Mucosa of stomach (tissue), 1 donor: ENCODE results near the gene CCDC6.
A peak's percentile ranks its signal among the peaks of the same experiment; 100 is the strongest.
"Not testable (repeated sequence)": the region's sequence is repeated elsewhere in the genome, so short reads cannot be mapped to it uniquely, and the experiment has no call there.

Source experiments
- H3K27me3 ChIP-seq: one replicate; pipeline ENCODE4 v1.7.0; 2013; ENCODE audit warnings: mild to moderate bottlenecking, low read length; ENCODE audit not compliant: control insufficient read depth, insufficient read depth
- H3K36me3 ChIP-seq: one replicate; pipeline ENCODE4 v1.7.0; 2013; ENCODE audit warnings: low read length; ENCODE audit not compliant: control insufficient read depth, insufficient read depth
- H3K4me1 ChIP-seq: one replicate; pipeline ENCODE4 v1.7.0; 2013; ENCODE audit warnings: mild to moderate bottlenecking, low read length; ENCODE audit not compliant: control insufficient read depth, insufficient read depth
- H3K4me3 ChIP-seq: one replicate; pipeline ENCODE4 v1.7.0; 2013; ENCODE audit warnings: low read length
- H3K9ac ChIP-seq: one replicate; pipeline ENCODE4 v1.7.0; 2013; ENCODE audit warnings: mild to moderate bottlenecking, low read length, moderate library complexity
- H3K9me3 ChIP-seq: one replicate; pipeline ENCODE4 v1.7.0; 2013; ENCODE audit warnings: mild to moderate bottlenecking, low read length, moderate library complexity; ENCODE audit not compliant: control insufficient read depth
- donor health status: Pancreatic carcinoma.

The CCDC6 gene

GRCh38 chr10:59906417-59907202 is at the start of gene CCDC6:
TSS of gene CCDC6 (minus strand) at chr10:59906556. CDS start at chr10:59906424, 132 bp downstream.
- H3K27me3 ChIP-seq: no peaks in the 10 kb centered on the region
- H3K9ac ChIP-seq: peak within 1 kb of the TSS; percentile 96
- no peaks in the 10 kb centered on the region for H3K9me3 ChIP-seq
- H3K4me1 ChIP-seq: peaks cover 35% of the 10 kb centered on the region
- H3K36me3 ChIP-seq: no peaks in the 10 kb centered on the region
- H3K4me3 ChIP-seq: peak within 1 kb of the TSS; percentile 84

DNA sequence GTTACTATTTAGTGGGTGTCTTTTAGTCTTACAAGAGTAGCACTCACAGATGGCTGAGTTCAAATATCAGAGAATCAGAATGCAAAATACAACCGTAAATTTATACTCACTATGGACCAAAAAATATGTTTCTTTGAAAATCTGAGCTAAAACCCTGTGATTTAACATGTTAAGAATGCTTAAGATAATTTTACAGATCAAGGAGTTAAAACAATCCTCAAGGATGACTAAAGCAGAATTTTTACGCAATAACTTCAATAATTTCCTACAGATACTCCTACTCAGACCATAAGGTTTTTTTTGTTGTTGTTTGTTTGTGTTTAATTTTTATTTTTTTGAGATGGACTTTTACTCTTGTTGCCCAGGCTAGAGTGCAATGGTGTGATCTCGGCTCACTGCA is 47.9 kb upstream of the CCDC6 start:
- Histone ChIP-seq H3K36me3 (no peaks in the 10 kb centered on the region), H3K9ac (no peak overlapping the region), H3K27me3 (no peaks in the 10 kb centered on the region), H3K4me1 (peaks cover 5% of the 10 kb centered on the region), H3K9me3 (no peaks in the 10 kb centered on the region), H3K4me3 (no peak overlapping the region)

- not testable (repeated sequence) for H3K9me3 ChIP-seq, H3K4me3 ChIP-seq, H3K36me3 ChIP-seq, H3K9ac ChIP-seq, H3K4me1 ChIP-seq, H3K27me3 ChIP-seq
Measured at GRCh38 chr10:59953711-59954110, 47.4 kb upstream of the CCDC6 start.

GRCh38 chr10:59950105-59950504 is 43.7 kb upstream of the CCDC6 start:
- Histone ChIP-seq H3K36me3 (no peaks in the 10 kb centered on the region), H3K4me3 (no peak overlapping the region), H3K9ac (no peak overlapping the region), H3K4me1 (peaks cover 8% of the 10 kb centered on the region), H3K9me3 (no peaks in the 10 kb centered on the region), H3K27me3 (no peaks in the 10 kb centered on the region)

DNA sequence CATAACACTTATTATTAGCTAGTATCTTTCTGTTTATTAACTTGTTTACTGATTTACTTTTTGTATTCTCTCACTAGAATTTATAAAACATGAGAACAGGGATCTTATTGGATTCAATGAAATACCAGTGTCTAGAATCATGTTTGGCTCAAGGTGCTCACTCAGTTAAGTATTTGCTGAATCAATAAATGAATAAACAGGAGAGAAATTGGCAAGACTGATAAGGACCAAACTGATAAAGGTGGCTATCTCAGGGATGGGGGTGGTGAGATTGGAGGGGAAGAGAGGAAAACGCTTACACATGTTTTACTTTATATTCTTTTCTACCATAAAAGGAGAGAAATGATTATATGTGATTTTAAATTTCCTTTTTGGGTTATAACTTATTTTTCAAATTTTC is 43.3 kb upstream of the CCDC6 start:
- H3K9ac ChIP-seq: no peak overlapping the region
- no peaks in the 10 kb centered on the region for H3K27me3 ChIP-seq
- no peaks in the 10 kb centered on the region for H3K9me3 ChIP-seq
- H3K4me1 ChIP-seq: peaks cover 8% of the 10 kb centered on the region
- no peak overlapping the region for H3K4me3 ChIP-seq
- H3K36me3 ChIP-seq: no peaks in the 10 kb centered on the region

DNA sequence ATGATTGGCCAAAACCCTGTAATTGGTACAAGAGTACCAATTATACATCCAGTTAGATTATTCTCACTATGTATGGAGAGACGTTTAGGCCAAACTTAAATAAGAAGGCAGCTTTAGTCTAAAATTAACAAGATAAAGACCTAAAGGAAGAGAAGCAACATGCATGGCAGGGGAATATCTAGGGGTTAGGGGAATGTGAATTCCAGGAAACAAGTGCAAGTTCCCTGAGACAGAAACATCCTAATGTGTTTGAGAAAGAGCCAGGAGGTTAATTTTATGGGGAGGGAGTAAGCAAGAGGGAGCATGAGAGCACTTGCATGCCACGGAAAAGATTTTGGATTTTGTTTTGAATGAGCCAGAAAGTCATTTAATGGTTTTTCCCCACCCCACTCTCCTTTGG is 39.6 kb upstream of the CCDC6 start:
- H3K36me3 ChIP-seq: no peaks in the 10 kb centered on the region
- H3K4me1 ChIP-seq: peaks cover 8% of the 10 kb centered on the region
- H3K4me3 ChIP-seq: no peak overlapping the region
- H3K9me3 ChIP-seq: no peaks in the 10 kb centered on the region
- H3K9ac ChIP-seq: no peak overlapping the region
- H3K27me3 ChIP-seq: no peaks in the 10 kb centered on the region

DNA sequence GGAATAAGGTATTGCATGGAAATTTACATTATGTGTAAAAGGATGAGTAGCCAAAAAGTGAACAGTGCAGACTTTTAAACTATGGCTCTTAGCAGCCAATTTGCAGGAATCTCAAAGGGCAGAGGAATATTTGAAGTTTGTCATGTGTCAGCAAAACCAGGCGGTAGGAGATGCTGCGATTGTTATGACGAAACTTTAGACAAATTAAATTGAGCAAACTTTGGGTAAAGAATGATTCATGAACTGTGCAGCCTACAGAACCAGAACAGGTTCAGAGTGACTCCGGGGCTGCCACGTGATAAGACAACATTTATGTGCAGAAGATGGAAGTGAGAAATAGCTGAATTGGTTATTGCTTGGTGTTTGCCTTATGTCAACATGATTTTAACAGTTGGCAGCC is 39.2 kb upstream of the CCDC6 start:
- peaks cover 8% of the 10 kb centered on the region for H3K4me1 ChIP-seq

GRCh38 chr10:59944339-59944935 is 38.1 kb upstream of the CCDC6 start:
- H3K27me3 ChIP-seq: no peaks in the 10 kb centered on the region
- H3K4me1 ChIP-seq: peaks cover 5% of the 10 kb centered on the region
- H3K9ac ChIP-seq: no peak overlapping the region
- no peaks in the 10 kb centered on the region for H3K36me3 ChIP-seq
- no peak overlapping the region for H3K4me3 ChIP-seq
- H3K9me3 ChIP-seq: no peaks in the 10 kb centered on the region

More for the DNA sequence above, 39.2 kb upstream of the CCDC6 start:
- no peak overlapping the region for H3K9ac ChIP-seq
- H3K36me3 ChIP-seq: no peaks in the 10 kb centered on the region
- no peaks in the 10 kb centered on the region for H3K9me3 ChIP-seq
- no peaks in the 10 kb centered on the region for H3K27me3 ChIP-seq
- no peak overlapping the region for H3K4me3 ChIP-seq

DNA sequence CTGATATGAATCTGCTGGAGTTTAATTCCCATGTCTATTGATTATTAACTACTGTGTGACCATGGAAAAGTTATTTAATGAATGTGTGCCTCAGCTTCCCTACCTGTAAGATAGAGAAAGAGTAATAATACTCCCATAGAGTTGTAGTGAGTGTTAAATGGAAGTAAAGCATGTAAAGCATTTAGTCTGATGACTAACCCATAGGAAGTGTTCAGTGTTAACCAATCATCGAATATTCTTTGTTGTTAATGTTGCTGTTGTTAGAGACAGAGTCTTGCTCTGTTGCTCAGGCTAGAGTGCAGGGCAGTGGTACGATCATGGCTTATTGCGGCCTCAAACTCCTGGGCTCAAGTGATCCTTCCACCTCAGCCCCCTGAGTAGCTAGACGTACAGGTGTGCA is 36.2 kb upstream of the CCDC6 start:
- no peaks in the 10 kb centered on the region for H3K4me1 ChIP-seq
- no peak overlapping the region for H3K4me3 ChIP-seq
- H3K9me3 ChIP-seq: no peaks in the 10 kb centered on the region
- H3K9ac ChIP-seq: no peak overlapping the region
- no peaks in the 10 kb centered on the region for H3K27me3 ChIP-seq
- no peaks in the 10 kb centered on the region for H3K36me3 ChIP-seq

GRCh38 chr10:59937720-59938119 is 31.4 kb upstream of the CCDC6 start:
- Histone ChIP-seq H3K9ac (no peak overlapping the region), H3K36me3 (no peaks in the 10 kb centered on the region), H3K9me3 (no peaks in the 10 kb centered on the region), H3K27me3 (no peaks in the 10 kb centered on the region), H3K4me1 (no peaks in the 10 kb centered on the region), H3K4me3 (no peak overlapping the region)

DNA sequence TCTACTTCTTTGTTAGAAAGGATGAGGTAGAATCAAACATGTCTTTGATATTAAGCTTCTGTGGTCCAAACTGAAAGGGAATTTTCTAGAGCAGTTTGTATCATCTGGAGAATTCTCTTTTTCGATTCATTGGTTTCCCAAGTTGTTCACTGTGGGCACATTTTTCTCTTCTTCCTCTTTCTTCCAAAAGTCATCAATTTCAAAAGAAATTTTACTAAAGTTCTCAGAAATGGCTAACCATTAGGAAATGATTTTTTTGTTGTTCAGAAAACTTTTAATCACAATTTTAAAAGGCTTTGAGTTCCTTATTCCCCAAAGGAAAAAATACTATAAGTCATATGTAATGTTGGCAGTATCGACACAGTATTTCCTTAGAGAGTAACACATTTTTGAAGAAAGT is 28.3 kb upstream of the CCDC6 start:
- Histone ChIP-seq H3K4me3 (no peak overlapping the region), H3K27me3 (no peaks in the 10 kb centered on the region), H3K9ac (no peak overlapping the region), H3K36me3 (no peaks in the 10 kb centered on the region), H3K9me3 (no peaks in the 10 kb centered on the region), H3K4me1 (no peaks in the 10 kb centered on the region)

- not testable (repeated sequence) for H3K4me3 ChIP-seq, H3K27me3 ChIP-seq
Measured at GRCh38 chr10:59930788-59931521, 24.6 kb upstream of the CCDC6 start.

More at GRCh38 chr10:59930788-59931521, 24.6 kb upstream of the CCDC6 start:
- not testable (repeated sequence) for H3K9ac ChIP-seq, H3K9me3 ChIP-seq, H3K36me3 ChIP-seq, H3K4me1 ChIP-seq
